Endothelial cell of hepatic sinusoid (primary cell): Measurements from ENCODE around the gene ZIC4.

ENCODE experiments used
- in situ Hi-C: cut with HindIII; loops from 2 replicates; pipeline ENCODE4 v1.10.0; 2017; ENCODE audit warnings: low sequenced_read_pairs

The ZIC4 gene

DNA sequence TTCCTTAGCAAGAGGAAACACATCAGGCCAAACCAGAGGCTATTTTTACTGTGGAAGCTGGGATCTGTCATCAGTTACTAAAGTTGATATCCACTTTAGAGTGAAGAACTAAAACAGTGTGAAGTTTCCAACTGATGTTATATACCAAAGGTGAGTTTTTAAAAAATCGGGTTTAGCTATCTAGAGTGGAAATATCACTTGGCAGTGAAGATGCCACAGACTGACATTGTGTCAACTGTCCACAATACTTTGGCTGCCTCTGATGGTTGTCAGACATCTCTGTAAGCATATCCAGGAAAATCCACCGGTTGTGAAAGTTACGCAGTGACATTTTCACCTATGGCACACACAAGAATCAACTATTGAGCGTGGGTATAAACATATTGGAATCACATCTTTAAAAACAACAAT, 12.0 kb upstream of the ZIC4 start:
- in situ Hi-C loops = no loop called here

DNA sequence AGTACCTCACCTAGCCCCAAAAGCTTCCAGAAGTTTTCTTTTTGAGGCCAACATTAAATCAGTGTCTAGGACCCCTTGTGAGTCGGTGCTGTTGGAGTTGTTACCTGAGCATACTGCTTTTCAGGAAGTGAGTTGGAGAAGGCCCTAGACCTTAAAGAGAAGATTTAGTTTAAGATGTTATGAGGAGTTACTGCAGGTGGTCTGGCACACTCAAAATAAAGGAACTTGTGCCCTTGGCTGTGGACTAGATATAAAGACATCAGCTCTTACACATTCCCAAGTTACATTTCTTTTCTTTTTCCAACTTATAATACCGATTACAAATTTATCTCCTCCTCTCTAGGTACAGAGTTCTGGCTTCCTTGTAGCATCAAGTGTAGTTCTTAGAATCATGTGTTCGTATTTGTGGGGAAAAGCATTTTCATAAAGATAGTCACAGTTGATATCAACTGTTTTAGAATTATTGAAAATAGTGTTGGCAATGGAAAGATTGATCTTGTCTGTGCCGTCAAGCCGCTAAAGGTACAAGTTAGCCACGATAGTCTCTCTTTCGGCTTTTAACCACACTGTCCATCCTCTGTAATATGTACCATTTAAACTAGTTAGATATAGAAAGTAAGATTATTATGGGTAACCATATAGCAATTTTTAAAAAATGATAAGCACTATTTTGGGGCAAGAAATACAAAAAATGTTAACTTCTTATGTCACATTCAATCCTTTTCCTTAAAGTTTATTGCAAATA, 11.4 kb upstream of the ZIC4 start:
- in situ Hi-C loops = no loop called here

DNA sequence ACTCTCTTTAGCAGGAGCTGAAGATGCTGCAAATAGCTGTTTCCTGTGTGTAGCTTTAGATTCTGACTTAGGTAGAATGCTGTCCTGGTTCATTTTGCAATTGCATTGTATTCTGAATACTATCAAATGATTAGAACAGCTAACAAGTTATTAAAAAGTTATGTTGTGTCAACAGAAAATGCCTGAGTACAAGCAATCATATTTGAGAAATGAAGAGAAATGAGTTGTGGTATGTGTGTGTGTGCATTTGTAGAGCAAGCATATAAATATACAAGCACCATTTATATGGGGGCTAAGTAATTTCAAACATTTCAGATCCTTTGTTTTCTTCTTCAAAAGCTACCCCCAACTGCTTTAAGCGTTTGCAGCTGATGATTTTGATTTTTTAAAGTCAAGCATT, 10.6 kb upstream of the ZIC4 start:
- in situ Hi-C loops = no loop called here

DNA sequence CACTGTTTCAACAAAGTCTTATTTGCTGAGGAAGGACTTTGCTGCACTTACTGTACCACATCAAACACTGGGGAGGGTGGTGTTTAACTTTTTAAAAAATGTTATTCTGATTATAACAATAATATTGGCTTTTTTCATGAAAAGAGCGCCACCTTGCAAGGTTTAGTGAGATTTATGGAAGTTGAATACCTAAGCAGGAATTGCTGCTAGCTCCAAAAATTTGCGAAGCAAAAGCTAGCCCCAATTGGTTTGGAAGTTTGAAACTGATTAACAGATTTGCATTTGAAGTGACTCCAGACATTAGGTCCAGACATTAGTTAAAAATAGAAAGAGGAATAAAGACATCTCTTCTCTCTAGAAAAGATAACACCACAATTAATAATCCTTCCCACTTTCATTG, 9.5 kb upstream of the ZIC4 start:
- in situ Hi-C loops = no loop called here

DNA sequence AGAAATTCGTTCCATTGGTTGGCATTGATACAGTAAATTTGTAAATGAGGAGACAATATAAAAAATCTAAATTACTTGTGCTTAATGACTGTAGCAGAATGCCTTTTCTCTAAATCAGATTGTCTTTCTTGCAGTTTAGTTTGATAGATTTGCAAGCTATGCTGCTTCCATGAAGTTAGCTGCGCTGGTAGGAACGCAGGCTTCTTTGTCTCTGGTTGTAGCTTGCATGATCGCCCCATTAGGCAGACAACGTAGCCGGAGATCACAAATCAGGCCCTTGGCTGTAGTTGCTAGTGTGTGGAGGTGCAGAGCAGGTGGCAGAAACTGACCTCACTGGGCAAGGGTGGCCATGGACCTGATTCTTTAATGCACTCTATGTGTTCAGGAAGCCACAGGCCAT, 8.9 kb upstream of the ZIC4 start:
- in situ Hi-C loops = no loop called here

DNA sequence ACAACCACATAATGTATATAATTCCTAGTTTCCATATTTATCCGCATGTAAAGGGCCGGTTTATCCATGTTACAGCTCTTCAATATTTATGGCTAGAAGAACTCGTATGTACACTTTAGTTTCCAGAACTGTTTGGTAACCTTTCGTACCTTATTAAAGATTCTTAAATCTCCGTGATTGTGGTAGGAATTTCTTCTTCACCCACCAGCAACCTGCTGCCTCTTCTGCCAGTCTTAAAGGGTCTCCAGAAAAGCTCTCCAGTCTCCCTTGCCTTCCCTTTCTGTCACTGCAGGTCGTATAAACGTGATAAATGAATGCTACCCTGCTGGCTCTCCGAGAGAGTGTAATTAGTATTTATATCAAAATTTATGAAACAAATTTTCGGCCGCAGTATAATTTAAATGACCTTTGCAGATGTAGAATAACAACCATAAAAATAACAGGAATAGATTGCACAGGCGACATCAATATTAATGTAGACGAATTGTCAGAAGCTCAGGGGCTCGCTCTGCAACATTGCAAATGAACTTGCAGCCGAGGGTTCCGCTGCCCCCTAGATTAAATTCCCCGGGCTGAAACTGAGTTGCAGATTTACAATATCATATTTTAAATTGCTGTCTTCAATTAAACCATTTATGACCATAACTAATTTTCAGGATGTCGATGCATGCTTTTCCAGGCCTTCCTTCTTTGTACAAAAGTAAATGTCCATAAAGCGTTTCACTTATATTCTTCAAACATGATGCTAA, 8.2 kb upstream of the ZIC4 start:
- in situ Hi-C loops = no loop called here

DNA sequence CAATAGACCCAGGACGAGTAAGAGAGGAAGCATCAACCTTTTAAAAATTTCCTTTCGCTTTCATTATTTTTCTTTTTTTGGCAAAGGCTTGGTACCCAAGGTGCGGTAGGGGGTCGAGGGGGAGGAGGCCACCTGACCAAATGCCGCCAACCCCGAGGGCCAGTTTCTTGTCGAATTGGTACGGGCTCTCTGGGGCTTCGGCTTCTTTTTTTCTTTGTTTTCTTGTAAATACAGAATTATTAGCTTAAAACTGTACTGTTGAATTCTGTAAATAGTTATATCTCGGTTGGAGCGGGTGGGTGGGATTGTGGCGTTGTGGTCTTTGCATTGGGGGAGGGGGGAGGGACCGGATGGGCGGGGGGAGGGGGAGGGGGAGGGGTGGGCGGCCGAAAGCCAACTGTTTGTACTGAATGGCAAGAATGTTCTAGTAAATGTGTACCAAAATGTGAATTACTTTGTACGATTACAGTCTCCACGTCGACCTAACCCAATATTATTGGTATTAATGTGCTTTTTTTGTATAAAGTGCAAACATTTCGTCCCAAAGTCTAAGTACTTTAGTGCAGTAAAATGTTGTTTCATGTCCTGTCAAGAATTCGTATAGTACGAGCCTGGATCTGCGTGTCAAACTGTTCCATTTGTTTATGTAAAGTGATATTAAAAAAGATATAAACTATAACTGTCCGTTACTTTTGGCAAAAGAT, 7.5 kb upstream of the ZIC4 start:
- in situ Hi-C loops = no loop called here

DNA sequence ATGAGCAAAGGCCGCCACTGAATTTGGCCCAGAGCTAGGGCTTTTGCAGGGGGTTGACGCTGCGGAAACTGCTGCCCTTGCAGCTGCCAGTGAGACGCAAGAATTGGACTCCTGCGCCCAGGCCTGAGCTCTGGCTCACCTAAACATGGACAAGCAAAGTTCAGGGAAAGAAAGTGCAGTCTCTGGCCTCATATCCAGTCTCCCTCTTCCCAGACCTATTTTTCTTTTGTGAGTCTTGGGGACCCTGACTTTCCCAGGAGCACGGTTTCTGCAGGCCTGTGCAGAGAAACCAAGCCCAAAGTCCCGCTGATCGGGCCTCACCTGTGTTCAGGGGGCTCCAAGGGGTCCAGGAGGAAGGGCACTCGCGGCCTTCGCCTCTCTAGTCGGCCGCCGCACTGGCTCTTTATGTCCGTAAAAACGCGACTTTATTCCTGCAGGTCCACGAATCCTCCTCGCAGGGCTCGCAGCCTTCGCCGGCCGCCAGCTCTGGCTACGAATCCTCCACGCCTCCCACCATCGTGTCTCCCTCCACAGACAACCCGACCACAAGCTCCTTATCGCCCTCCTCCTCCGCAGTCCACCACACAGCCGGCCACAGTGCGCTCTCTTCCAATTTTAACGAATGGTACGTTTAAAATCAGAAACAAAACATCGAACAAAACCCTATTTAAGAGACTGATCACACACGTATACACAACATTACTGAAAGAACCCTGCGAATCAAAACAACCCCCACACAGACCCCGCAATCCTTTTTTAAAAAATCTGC, 6.8 kb upstream of the ZIC4 start:
- in situ Hi-C loops = no loop called here

DNA sequence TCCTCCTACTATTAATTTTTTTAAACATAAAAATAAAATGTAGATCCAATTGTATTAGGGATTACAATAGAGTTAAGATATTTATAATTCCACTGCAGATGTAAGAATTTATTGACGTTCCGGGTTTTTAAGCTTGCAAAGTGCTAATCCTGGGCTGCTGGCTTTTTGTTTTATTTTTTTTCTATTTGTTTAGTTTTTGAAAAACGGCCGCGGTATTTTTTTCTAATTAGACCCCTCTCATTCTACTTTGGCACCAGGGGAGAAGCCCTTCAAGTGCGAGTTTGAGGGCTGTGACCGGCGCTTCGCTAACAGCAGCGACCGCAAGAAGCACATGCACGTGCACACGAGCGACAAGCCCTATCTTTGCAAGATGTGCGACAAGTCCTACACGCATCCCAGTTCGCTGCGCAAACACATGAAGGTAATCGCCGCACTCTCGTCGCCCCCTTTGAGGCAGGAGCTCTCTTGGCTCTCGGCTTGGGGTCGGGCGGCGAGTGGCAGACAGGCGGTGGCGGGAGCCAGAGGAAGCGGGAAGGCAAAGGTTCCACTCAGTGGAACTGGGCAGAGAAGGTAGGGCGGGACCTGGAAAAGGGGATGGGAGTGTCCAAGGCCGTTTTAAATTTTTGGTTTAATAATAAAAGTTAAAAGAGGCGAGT, 6.0 kb upstream of the ZIC4 start:
- in situ Hi-C loops = no loop called here

DNA sequence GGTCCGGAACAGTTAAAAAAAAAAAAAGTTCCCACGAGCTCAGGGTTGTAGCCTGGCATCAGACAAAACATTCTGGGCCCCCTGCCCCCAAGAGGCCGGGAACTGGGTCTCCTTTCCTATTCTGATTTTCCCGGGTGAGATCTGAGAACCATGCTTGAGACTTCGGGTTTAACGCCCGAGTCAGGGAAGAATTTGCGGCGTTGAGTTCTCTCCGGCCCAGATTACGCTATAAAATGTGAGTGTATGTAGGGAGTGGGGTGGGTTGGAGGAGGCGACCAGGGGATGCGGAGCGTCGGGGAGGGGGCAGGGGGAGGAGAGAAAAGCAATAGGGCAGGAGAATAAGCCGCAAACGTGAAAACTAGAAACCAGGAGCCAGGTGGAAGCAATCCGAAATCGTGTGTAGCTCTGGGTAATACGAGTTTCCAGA, 5.5 kb upstream of the ZIC4 start:
- in situ Hi-C loops = no loop called here

DNA sequence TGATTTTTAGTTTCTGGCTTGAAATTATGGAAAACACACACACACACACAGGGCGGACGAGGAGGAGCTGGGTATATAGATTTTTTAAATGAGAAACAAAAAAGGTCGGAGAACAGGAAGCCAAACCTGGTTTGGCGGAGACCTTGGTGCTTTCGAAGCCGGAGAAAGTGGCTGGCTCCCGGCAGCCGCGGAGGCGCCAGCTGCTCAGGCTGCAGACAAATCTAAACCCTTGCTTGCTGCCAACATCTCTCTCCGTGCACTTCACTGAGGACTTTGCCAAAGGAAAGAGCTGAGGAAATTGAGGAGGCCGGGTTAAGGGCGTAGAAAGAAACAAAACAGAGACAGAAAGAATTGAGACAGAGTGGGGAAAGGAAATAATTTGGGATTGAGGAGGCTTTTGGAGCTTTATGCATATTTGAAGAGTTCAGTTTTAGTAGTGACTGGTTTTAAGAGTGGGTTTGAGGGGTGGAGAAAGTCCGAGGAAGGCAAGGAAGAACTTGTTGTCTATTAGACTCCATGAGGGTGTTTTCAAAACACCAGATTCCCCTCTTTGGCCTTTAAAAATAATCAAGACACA, 5.0 kb upstream of the ZIC4 start:
- in situ Hi-C loops = no loop called here

DNA sequence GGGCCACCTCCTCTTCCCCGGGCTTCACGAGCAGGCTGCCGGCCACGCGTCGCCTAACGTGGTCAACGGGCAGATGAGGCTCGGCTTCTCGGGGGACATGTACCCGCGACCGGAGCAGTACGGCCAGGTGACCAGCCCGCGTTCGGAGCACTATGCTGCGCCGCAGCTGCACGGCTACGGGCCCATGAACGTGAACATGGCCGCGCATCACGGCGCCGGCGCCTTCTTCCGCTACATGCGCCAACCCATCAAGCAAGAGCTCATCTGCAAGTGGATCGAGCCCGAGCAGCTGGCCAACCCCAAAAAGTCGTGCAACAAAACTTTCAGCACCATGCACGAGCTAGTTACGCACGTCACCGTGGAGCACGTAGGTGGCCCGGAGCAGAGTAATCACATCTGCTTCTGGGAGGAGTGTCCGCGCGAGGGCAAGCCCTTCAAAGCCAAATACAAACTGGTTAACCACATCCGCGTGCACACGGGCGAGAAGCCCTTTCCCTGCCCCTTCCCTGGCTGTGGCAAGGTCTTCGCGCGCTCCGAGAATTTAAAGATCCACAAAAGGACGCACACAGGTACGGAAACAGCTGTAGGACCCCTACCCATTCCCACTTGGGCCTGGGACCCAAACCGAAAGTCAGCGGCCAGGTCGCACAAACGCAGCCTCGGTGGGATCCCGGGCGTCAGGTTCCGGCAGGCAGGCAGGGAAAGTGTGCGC, 4.3 kb upstream of the ZIC4 start:
- in situ Hi-C loops = no loop called here

DNA sequence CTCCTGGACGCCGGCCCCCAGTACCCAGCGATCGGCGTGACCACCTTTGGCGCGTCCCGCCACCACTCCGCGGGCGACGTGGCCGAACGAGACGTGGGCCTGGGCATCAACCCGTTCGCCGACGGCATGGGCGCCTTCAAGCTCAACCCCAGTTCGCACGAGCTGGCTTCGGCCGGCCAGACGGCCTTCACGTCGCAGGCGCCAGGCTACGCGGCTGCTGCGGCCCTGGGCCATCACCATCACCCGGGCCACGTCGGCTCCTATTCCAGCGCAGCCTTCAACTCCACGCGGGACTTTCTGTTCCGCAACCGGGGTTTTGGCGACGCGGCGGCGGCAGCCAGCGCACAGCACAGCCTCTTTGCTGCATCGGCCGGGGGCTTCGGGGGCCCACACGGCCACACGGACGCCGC, 3.8 kb upstream of the ZIC4 start:
- in situ Hi-C loops = no loop called here

DNA sequence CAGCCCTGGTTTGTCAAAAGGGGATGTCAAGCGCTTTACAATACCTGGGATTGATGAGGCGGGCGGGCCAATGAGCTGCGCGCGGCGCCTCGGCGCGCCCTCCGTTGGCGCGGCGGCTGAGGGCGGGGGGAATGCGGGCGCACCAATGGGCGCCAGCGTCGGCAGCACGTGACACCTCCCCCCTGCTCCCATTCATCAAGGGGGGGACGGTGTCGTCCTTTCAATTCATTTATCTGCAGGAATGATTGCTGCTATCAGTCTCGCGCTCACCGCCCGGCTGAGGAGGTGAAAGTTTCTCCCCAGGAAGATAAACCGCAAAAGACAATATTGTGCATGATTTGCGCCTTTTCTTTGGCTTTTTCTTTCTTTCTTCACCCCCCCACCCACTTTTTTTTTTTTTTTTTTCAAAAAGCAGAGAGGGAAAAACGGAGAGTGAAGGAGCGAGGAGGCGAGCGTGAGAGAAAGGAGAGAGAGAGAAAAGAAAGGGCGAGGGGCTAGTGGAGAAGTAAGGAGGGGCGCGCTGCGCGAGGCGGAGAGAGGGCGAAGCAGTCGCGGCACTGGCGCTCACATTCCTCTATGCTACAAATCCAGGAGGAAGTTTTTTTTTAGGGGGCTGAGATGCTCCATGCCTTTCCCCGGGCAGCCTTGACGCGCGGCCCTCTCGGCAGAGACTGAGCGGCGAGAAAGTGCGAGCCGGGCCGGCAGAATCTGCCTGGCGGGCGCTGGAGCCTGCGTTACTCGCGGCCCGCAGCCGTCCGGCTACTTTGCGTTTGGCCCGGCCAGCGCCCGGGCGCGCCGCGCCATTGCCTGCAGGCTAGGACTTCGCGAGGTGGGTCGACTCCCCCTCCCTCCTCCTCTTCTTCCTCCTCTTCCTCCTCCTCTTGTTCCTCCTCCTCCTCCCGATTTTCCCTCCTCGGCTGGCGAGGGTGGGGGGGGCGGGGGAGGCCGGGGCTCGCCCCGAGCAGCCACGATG, 3.1 kb upstream of the ZIC4 start, which contains the start of gene ZIC1:
TSS of gene ZIC1 (plus strand) at position 223 of the 973 bp plus-strand sequence. CDS start at position 971, 748 bp downstream.
- in situ Hi-C loops = no loop called here

DNA sequence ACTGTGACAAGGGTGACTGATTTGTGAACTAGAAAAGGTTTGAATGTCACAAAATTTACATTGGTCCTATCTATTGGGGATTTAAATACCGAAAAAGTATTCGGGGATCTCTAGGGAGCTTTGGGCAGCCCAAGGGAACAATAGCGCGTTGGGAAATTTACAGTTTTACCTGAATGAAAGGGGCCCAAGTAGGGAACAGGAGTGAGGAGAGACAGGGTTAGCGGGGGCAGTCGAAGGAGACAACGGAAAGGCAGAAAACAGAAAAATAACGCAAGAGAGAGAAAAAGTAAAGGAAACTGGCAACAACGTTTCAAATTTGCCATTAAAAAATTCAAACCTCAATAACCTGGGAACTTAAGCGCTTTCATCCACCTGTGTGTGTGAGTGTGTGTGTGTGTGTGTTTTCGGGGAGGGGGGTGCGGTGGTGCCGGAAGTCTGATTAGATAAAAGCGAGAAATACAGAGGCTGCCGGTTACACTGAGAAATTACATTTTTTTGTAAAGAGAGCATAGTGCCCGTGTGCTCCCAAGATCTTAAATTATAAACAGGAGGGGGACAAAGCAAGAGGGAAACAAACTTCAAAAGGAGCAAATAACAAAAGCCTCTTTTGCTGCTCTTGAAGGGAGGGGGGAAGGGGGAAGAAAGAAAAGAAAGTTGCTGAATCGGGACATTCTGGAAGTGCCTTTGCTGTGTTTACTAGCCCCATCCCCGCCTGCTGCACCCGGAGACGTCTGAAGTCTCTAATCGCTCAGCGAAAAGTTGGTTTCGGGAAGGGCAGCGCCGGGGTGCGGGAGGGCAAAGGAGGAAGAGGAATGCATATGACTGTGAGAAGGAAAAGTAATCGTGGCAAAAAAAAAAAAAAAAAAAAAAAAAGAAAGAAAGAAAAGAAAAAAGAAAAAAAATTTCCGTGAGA, 2.1 kb upstream of the ZIC4 start:
- in situ Hi-C loops = no loop called here

DNA sequence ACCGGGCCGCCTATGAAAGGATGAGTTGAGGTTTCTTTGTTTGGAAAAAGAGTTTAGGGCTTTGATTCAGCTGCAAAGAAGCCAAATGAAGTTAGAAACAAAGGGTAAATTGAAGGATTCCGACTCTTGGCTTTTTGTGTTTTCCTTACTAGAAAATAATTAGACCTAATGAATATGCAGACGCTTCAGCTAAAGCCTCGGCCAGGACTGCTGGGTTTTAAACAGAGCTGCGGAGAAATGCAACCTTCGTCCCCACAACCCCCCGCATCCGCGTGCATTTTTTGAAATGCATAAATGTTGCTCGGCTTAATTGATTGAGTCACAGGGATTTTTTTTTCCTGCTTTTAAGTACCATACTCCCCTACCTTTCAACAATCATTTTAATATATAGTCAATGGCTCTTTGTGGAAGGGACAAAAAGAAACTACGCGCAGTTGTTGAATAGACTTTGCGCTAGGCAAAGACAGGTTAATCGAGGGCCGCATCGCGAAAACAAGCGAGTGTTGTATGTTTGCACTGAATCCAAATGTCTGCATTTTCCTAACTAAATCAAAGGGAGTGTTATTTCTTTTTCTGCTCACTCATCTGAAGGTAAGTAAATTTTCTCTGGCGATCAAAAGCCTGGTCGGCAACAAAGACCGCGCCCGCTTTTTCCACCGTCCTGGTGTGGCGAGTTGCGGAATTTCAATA, 1.3 kb upstream of the ZIC4 start:
- in situ Hi-C loops = no loop called here

DNA sequence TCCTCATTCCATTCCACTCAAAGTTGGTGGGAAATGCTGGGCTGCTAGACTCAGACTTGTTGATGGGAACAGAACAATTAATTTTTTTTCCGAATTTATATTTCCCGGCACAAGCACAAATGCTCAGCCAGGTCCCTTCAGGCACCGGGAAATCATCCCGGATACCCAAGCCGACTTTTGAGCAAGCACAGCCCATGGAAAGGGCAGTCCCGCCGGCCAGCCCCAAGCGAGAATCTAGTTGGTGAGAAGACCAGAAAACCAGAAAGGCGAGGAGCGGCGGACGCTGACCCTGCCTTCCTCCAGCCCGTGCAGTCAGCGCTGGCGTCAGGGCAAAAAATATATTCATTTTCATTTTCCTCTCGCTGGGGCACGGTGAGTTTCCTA, 763 bp upstream of the ZIC4 start:
- in situ Hi-C loops = no loop called here
